ENCODE data around the gene LIN54. TPM values are rescaled to one million over a fixed set of nuclear protein-coding genes. Genes with fewer than 3 reads are reported as not detected.
"Not testable (repeated sequence)": the region's sequence is repeated elsewhere in the genome, so short reads cannot be mapped to it uniquely, and the experiment has no call there.

Gene LIN54
- 10 to 100 TPM; 25.4 to 27.6 TPM for total RNA-seq

DNA sequence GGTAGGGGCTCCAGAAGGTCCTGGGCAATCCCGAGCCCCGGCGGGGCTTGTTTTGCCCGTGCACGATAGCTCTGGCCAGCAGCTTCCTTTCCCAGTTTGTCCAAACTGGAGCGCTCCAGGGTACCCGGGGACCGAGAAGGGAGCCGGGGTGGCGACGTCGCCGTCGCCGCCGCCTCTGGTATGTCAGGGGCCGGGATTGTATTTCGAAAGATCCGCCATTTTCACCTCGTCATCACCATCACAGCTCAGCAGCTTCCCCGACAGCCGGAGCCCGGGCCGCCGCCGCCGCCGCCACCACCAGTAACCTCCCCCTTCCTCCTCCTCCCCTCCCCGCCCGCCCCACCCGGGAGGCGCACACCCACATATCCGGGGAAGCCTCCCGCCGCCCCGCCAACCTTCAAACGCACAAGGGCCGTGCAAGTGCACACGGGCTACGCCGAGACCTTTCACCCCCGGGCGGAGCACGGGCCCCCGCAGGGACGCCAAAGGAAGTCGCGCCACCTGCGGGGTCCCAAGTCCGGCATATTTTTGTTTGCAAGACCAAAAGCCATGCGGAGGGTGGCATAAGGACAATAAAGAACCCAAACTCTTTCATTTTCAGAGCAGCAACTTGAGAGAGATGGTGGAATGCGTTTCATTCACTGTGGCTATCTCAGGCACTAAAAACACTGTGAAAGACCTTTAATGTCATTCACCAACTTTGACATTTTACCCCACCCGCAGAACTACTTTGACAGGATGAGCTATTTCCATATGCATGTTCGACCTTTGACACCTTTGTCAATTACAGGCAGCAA is at the start of gene LIN54:
TSS of gene LIN54 (minus strand) at position 302 of the 797 bp plus-strand sequence. CDS start 25,979 bp downstream, outside the sequence.
- peak within 1 kb of the TSS; percentile 94 to 98 for H3K27ac Mint-ChIP-seq
- peaks cover 20 to 24% of the 10 kb centered on the region in 2 donors for H3K36me3 Mint-ChIP-seq
- DNase-seq (ENCODE audit: low spot score in 2 of 2), result peak; percentile 76 to 79
- peak; percentile 53 to 67 for ATAC-seq
- no peaks in the 10 kb centered on the region for H3K9me3 Mint-ChIP-seq

GRCh38 chr4:83054928-83055327 is 44.3 kb upstream of the LIN54 start:
- DNase-seq (ENCODE audit: low spot score in 2 of 2), result no peak
- Mint-ChIP-seq H3K36me3 (peaks cover 0 to 2% of the 10 kb centered on the region in 2 donors), H3K27ac (no peak overlapping the region), H3K9me3 (no peaks in the 10 kb centered on the region)
- ATAC-seq, result no peak

- DNase-seq (ENCODE audit: low spot score in 2 of 2); ATAC-seq; H3K27ac Mint-ChIP-seq; H3K36me3 Mint-ChIP-seq; H3K9me3 Mint-ChIP-seq: not testable (repeated sequence)
Measured at GRCh38 chr4:83048781-83049180, 38.2 kb upstream of the LIN54 start.

- ATAC-seq (no peak), DNase-seq (ENCODE audit: low spot score in 2 of 2) (no peak)
- H3K27ac Mint-ChIP-seq, result no peak overlapping the region
- no peaks in the 10 kb centered on the region for H3K36me3 Mint-ChIP-seq
- no peaks in the 10 kb centered on the region for H3K9me3 Mint-ChIP-seq
Measured at GRCh38 chr4:83046693-83047473, 36.3 kb upstream of the LIN54 start.

DNA sequence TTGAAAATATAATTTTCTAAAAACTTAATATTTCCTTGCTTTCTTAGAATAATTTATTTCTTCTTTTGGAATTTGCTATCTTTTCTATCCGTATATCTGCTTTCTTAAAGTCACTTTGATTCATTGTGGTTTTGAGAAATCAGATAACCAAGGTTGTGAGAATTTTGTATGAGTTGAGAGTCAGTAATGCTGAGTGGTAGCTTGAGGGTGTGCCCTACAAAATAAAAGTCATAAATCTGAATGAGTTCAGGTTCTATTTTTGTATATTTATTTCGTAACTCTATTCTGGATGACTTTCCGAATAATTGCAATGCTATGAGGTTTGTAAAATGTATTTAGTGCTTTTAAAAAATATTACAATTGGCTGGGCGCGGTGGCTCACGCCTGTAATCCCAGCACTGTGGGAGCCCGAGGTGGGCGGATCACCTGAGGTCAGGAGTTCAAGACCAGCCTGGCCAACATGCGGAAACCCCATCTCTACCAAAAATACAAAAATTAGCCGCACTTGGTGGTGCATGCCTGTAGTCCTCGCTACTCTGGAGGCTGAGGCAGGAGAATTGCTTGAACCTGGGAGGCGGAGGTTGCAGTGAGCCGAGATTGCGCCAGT is 33.3 kb upstream of the LIN54 start:
- H3K9me3 Mint-ChIP-seq, result no peaks in the 10 kb centered on the region
- peak in 1 of 2 donors; percentile 29 for ATAC-seq
- H3K36me3 Mint-ChIP-seq, result no peaks in the 10 kb centered on the region
- H3K27ac Mint-ChIP-seq, result no peak overlapping the region
- no peak for DNase-seq (ENCODE audit: low spot score in 2 of 2)

GRCh38 chr4:83043157-83043556 is 32.5 kb upstream of the LIN54 start:
- not testable (repeated sequence) for DNase-seq (ENCODE audit: low spot score in 2 of 2); H3K36me3 Mint-ChIP-seq; H3K9me3 Mint-ChIP-seq; ATAC-seq; H3K27ac Mint-ChIP-seq

GRCh38 chr4:83040269-83040668 is 29.6 kb upstream of the LIN54 start:
- Mint-ChIP-seq H3K36me3 (peaks cover 1 to 6% of the 10 kb centered on the region in 2 donors), H3K9me3 (no peaks in the 10 kb centered on the region), H3K27ac (no peak overlapping the region)
- ATAC-seq, result no peak
- DNase-seq (ENCODE audit: low spot score in 2 of 2), result no peak

DNA sequence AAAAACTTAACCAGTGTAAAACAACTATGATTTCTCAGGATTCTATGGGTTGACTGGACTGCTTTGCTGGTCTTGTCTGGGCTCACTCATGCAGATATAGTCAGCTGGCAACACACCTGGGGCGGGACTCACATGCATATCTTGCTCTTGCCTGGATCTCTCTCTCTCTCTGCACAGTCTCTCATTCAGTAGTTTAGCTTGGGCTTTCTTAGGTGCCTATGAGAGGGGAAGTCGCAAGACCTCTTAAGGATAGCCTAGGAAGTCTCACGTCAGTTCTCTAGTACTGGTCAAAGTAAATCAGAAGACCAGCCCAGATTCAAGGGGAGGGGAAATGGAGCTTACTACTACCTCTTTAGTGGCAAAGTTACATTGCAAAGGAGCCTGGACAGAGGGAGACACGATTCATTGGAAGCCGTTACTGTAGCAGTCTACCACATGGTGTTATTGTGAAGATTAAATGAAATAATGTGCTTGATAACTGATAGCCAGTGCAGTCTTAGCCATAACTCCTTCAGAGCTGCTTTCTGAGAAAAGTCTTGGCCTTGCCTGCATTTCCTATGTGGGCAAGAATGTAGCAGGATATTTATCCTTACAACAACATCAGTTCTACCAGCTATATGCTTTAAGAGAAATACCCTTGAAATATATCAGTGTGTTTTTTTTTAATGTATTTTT is 26.5 kb upstream of the LIN54 start:
- Mint-ChIP-seq H3K36me3 (peaks cover 6 to 11% of the 10 kb centered on the region in 2 donors), H3K27ac (no peak overlapping the region), H3K9me3 (no peaks in the 10 kb centered on the region)
- DNase-seq (ENCODE audit: low spot score in 2 of 2) (no peak), ATAC-seq (no peak)

GRCh38 chr4:83034630-83035494 is 24.2 kb upstream of the LIN54 start, which contains the start of gene COPS4:
TSS of gene COPS4 (plus strand) at chr4:83035183. CDS start at chr4:83035225, 42 bp downstream.
- Mint-ChIP-seq H3K36me3 (peaks cover 6 to 11% of the 10 kb centered on the region in 2 donors), H3K9me3 (no peaks in the 10 kb centered on the region), H3K27ac (peak within 1 kb of the TSS; percentile 96 to 100)
- ATAC-seq (peak; percentile 97 to 99), DNase-seq (ENCODE audit: low spot score in 2 of 2) (peak; percentile 89 to 93)

- peaks cover 0 to 11% of the 10 kb centered on the region in 2 donors for H3K9me3 Mint-ChIP-seq
- H3K27ac Mint-ChIP-seq, result no peak overlapping the region
- DNase-seq (ENCODE audit: low spot score in 2 of 2), result no peak
- no peak for ATAC-seq
- H3K36me3 Mint-ChIP-seq, result peaks cover 0 to 9% of the 10 kb centered on the region in 2 donors
Measured at GRCh38 chr4:83029688-83030087, 19.1 kb upstream of the LIN54 start.

DNA sequence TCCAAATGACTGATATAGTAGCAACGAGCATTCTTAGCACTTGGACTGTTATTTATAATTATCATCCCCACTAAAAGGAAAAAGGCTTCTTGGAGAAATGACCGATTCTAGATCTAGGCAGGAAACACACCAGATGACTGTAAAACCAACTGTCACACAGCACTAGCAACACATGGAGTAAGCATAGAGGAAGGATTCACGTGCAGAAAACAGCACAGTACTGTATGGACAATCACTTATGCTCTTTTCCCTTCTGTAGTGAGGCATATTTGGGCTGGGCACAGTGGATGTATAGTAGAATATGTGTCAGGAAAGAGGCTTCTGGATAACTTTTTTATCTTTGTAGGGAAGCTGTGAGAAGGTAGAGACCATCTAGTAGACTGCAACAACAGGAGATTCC is 18.4 kb upstream of the LIN54 start:
- DNase-seq (ENCODE audit: low spot score in 2 of 2) (no peak), ATAC-seq (no peak)
- no peak overlapping the region for H3K27ac Mint-ChIP-seq
- H3K9me3 Mint-ChIP-seq, result peaks cover 0 to 11% of the 10 kb centered on the region in 2 donors
- peaks cover 0 to 9% of the 10 kb centered on the region in 2 donors for H3K36me3 Mint-ChIP-seq

GRCh38 chr4:83025563-83025962 is 14.9 kb upstream of the LIN54 start:
- Mint-ChIP-seq H3K27ac (no peak overlapping the region), H3K9me3 (peaks cover 0 to 11% of the 10 kb centered on the region in 2 donors), H3K36me3 (peaks cover 0 to 9% of the 10 kb centered on the region in 2 donors)
- DNase-seq (ENCODE audit: low spot score in 2 of 2) (no peak), ATAC-seq (no peak)

- Mint-ChIP-seq H3K27ac (no peak overlapping the region), H3K36me3 (peaks cover 0 to 9% of the 10 kb centered on the region in 2 donors), H3K9me3 (peaks cover 0 to 11% of the 10 kb centered on the region in 2 donors)
- DNase-seq (ENCODE audit: low spot score in 2 of 2), result no peak
- no peak for ATAC-seq
Measured at GRCh38 chr4:83024233-83024632, 13.6 kb upstream of the LIN54 start.

DNA sequence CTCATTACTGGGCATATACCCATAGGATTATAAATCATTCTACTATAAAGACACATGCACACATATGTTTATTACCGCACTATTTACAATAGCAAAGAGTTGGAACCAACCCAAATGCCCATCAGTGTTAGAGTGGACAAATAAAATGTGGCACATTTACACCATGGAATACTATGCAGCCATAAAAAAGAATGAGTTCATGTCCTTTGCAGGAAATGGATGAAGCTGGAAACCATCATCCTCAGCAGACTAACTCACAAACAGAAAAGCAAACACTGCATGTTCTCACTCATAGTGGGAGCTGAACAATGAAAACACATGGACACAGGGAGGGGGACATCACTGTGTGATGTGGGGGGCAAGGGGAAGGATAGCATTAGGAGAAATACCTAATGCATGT is 13.0 kb upstream of the LIN54 start:
- H3K27ac Mint-ChIP-seq; ATAC-seq; H3K36me3 Mint-ChIP-seq; DNase-seq (ENCODE audit: low spot score in 2 of 2): not testable (repeated sequence)
- peaks cover 0 to 11% of the 10 kb centered on the region in 2 donors for H3K9me3 Mint-ChIP-seq

DNA sequence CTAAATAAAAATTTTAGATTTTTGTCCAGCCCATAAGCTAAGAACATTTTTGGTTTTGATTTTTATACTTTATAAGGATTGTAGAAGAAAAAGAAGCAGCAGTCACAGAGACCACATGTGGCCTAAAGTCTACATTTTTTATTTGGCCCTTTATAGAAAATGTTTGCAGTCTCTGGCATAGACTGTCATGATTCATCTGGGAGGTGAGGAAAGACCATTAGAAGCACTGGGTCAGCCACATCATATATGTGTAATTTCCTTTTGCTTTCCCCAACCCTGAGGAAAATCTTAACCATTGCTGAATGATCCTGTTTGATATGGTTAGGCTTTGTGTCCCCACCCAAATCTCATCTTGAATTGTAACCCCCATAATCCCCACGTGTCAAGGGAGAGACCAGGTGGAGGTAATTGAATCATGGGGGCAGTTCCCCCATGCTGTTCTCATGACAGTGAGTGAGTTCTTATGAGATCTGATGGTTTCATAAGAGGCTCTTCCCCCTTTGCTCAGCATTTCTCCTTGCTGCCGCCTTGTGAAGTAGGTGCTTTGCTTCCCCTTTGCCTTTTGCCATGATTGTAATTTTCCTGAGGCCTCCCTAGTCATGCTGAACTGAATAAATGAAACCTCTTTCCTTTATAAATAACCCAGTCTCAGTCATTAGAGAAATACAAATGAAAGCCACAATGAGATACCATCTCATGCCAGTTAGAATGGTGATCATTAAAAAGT is 12.3 kb upstream of the LIN54 start:
- DNase-seq (ENCODE audit: low spot score in 2 of 2) (no peak), ATAC-seq (peak in 1 of 2 donors; percentile 86)
- no peak overlapping the region for H3K27ac Mint-ChIP-seq
- peaks cover 0 to 9% of the 10 kb centered on the region in 2 donors for H3K36me3 Mint-ChIP-seq
- peaks cover 0 to 11% of the 10 kb centered on the region in 2 donors for H3K9me3 Mint-ChIP-seq

Measured in activated naive CD4-positive, alpha-beta T cell treated with anti-CD3 and anti-CD28 coated beads, Interleukin-2, amount 50 U/mL, for 72 hours (primary cell).